Measurements from ENCODE around the gene ARHGAP24. TPM values are rescaled to one million over a fixed set of nuclear protein-coding genes. Genes with fewer than 3 reads are reported as not detected.

Gene ARHGAP24
- total RNA-seq, 3 donors from 2014 or later: 20.6 to 60.2 (median 37.2) TPM

DNA sequence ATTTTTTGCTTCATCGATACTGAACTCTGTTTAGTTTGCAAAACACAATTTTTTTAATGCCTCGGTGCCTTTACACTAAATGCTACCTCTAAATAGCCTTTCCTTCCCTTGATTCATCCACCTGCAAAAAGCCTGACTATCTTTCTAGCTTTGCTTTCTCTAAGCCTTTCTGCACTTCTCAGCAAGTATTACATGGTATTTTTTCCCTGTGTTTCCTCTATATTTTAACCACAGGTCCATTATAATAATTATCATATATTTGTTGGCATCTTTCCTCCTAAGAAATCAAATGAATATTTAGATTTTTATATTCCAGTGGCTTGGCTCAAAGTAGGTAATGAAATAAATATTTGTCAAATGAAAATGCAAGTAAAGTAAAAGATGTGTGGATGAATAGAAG is 196.2 kb downstream of the ARHGAP24 start:
- DNase-seq (ENCODE audit: low spot score in 2 of 2): no peak
- TF ChIP-seq POLR2AphosphoS5 (IDR thresholded peaks at IDR 0.05): no peak
- TF ChIP-seq POLR2A (IDR thresholded peaks at IDR 0.05): no peak
- TF ChIP-seq CTCF (IDR thresholded peaks at IDR 0.05): no peak
- Histone ChIP-seq H3K4me3 (no peak overlapping the region), H3K27ac (no peak overlapping the region), H3K27me3 (no peaks in the 10 kb centered on the region), H3K4me1 (no peaks in the 10 kb centered on the region), H3K36me3 (no peaks in the 10 kb centered on the region), H3K9me3 (no peaks in the 10 kb centered on the region)
- intact Hi-C loops (cut with DNase I; ENCODE audit: low total_unique reads): no loop called here

DNA sequence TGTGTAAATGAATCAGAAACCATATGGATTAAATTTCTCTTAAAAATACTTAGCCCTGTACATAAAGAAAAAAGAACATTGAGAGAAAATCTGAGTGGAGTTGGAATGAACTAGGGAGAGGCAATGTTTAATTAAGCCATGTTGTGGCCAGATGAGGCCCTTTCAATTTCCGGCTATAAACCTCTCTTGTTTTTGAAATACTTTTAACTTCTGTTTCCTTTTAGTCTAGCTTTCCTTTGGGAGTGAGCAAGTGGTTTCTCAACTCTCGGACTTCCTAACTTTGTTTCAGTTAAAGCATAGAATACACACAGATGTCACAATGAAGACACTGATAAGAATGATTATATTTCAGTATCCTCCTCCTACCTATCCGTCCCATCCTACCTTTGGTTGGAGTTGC is 197.2 kb downstream of the ARHGAP24 start:
- intact Hi-C loops (cut with DNase I; ENCODE audit: low total_unique reads): no loop called here
- Histone ChIP-seq H3K27me3 (no peaks in the 10 kb centered on the region), H3K4me3 (no peak overlapping the region), H3K36me3 (no peaks in the 10 kb centered on the region), H3K9me3 (no peaks in the 10 kb centered on the region), H3K4me1 (no peaks in the 10 kb centered on the region), H3K27ac (peak overlapping the region; percentile 37 to 57)
- DNase-seq (ENCODE audit: low spot score in 2 of 2): no peak
- TF ChIP-seq CTCF (IDR thresholded peaks at IDR 0.05): no peak
- no peak for TF ChIP-seq POLR2A (IDR thresholded peaks at IDR 0.05)
- TF ChIP-seq POLR2AphosphoS5 (IDR thresholded peaks at IDR 0.05): no peak

- TF ChIP-seq CTCF (IDR thresholded peaks at IDR 0.05) (no peak), POLR2AphosphoS5 (IDR thresholded peaks at IDR 0.05) (no peak), POLR2A (IDR thresholded peaks at IDR 0.05) (no peak)
- Histone ChIP-seq H3K9me3 (no peaks in the 10 kb centered on the region), H3K4me3 (no peak overlapping the region), H3K4me1 (no peaks in the 10 kb centered on the region), H3K27ac (peak overlapping the region in 1 of 2 donors; percentile 37), H3K36me3 (no peaks in the 10 kb centered on the region), H3K27me3 (no peaks in the 10 kb centered on the region)
- intact Hi-C loops (cut with DNase I; ENCODE audit: low total_unique reads): no loop called here
- DNase-seq (ENCODE audit: low spot score in 2 of 2): no peak
Measured at GRCh38 chr4:85672959-85673358, 198.0 kb downstream of the ARHGAP24 start.

- Histone ChIP-seq H3K4me3 (no peak overlapping the region), H3K27me3 (no peaks in the 10 kb centered on the region), H3K36me3 (no peaks in the 10 kb centered on the region), H3K27ac (no peak overlapping the region), H3K4me1 (no peaks in the 10 kb centered on the region), H3K9me3 (no peaks in the 10 kb centered on the region)
- no peak for DNase-seq (ENCODE audit: low spot score in 2 of 2)
- TF ChIP-seq CTCF (IDR thresholded peaks at IDR 0.05) (no peak), POLR2A (IDR thresholded peaks at IDR 0.05) (no peak), POLR2AphosphoS5 (IDR thresholded peaks at IDR 0.05) (no peak)
- intact Hi-C loops (cut with DNase I; ENCODE audit: low total_unique reads): no loop called here
Measured at GRCh38 chr4:85673540-85673939, 198.6 kb downstream of the ARHGAP24 start.

DNA sequence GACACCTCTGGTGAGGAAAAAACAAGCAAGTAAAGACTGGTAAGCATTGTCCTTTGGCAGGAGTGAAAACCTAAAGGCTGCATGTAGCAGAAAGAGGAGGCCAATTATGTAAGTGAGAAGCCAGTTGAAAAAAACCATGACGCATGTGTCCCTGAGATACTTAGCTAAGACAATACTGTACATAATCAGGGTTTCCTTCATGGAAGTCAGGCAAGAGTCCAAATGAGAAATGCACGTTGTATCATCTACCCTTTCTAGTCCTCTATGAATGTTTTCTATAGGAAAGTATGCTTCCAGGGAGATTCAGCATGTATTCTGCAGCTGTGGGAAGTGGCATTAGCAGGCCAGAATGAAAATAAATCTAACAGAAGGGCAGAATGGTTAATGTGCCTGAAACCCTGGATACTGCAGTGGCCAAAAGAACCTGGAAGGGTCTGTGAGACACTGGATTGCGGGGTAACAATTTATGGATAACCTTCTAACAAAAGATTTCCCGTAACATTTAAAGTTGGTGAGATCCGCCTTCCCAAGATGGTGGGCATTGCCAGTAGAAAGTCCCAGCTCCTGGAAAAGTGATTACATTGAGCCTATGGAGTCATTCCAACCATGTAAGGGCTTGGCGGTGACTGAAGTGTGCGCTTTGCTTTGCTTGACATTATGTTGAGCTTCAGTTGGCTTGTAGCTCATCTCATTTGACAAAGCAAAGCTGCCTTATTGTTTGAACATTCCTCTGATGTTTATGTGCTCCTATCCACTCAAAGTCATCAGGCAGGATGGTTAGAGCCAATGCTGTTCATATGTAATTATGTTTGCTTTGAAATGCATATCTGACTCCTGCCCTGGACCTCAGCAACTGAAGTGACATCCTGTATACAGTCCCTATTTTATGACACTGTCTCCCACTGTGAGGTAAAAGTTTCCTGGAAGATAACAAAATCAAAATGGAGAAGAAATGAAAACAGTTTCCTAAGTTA is 200.4 kb downstream of the ARHGAP24 start:
- TF ChIP-seq POLR2AphosphoS5 (IDR thresholded peaks at IDR 0.05): no peak
- no peak for TF ChIP-seq POLR2A (IDR thresholded peaks at IDR 0.05)
- no peak for TF ChIP-seq CTCF (IDR thresholded peaks at IDR 0.05)
- no peaks in the 10 kb centered on the region for H3K36me3 ChIP-seq
- intact Hi-C loops (cut with DNase I; ENCODE audit: low total_unique reads): no loop called here
- H3K4me3 ChIP-seq: no peak overlapping the region
- no peak for DNase-seq (ENCODE audit: low spot score in 2 of 2)
- H3K27ac ChIP-seq: no peak overlapping the region
- H3K9me3 ChIP-seq: no peaks in the 10 kb centered on the region
- no peaks in the 10 kb centered on the region for H3K4me1 ChIP-seq
- no peaks in the 10 kb centered on the region for H3K27me3 ChIP-seq

Data from breast epithelium (tissue), 4 donors.